HG03342 (cell line): ENCODE results near the gene LGALS7B.
"Not testable (repeated sequence)": the region's sequence is repeated elsewhere in the genome, so short reads cannot be mapped to it uniquely, and the experiment has no call there.

Experiments used
- ATAC-seq: cut with Tn5 transposase; IDR thresholded peaks from one replicate; pipeline ENCODE4 v1.9.1; 2021; ENCODE audit warnings: mild to moderate bottlenecking, moderate library complexity; ENCODE audit not compliant: unreplicated experiment

Gene LGALS7B

DNA sequence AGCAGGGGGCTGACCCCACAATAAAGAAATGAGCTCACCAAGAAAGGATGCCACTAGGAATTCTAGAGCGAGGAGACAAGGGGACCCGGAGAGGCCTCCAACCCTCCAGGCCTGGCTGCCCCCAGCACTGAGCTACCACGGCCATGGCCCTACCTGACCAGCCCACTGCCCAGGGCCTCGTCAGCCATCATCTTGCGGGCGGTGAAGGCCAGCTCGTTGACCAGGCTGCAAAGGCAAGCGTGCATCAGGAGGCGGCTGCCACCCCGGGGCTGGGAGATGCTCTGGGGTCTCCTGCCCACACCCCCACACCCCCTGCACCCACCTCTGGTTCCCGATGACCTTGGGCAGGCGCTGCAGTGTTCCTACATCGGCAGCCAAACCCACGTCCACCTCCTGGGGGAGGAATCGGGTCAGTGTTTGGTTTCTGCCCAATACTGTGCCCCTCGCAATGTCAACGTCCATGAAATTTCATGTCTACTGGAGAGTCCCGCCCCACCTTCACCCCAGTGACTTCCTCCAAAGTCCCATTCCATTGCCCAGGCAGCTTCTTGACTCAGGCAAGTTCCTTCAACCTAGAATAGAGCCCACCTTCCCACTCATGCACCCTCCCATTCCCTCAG lies 27.2 kb downstream of the LGALS7B start:
- ATAC-seq: no peak

DNA sequence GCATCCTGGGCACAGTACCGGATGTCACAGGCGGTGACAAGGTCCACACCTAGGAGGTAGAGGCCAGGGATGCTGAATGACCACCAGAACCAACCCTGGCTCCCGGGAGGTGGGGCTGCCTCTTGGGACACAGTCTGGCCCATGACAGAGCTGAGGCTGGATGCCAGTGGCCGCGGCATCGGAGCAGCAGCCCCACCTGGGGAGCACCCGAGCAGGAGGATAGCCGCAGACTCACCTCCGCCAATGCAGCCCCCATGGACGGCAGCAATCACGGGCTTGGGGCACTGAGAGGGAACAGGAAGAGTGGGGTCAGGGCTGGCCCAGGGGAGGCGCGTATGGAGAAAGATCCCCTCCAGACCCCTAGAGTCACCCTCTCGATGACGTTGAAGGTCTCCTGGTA lies 28.1 kb downstream of the LGALS7B start:
- no peak for ATAC-seq

DNA sequence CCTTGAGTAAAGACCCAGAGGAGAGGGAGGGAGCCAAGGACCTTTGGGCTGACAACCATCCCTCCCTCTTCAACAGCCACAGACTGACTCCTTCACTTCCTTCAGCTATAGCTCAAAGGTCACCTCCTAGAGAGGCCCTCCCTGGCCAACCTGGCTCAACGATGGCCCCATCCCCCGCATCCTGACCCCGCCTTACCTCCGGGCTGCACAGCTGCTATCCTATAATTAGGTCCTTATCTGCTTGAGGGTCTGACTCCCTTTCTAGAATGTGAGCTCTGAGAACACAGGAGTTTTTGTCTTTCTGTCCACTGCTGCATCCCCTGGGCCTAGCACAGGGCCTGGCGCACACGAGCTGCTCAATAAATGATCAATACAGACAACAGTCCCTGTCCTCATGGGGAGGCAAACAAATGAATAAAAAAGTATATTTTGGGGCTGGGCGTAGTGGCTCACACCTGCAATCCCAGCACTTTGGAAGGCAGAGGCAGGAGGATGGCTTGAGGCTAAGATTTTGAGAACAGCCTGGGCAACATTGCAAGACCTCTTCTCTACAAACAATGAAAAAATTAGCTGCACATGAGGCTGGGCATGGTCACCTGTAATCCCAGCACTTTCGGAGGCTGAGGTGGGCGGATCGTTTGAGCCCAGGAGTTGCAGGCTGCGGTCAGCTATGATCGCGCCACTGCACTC lies 30.4 kb downstream of the LGALS7B start:
- ATAC-seq: no peak

DNA sequence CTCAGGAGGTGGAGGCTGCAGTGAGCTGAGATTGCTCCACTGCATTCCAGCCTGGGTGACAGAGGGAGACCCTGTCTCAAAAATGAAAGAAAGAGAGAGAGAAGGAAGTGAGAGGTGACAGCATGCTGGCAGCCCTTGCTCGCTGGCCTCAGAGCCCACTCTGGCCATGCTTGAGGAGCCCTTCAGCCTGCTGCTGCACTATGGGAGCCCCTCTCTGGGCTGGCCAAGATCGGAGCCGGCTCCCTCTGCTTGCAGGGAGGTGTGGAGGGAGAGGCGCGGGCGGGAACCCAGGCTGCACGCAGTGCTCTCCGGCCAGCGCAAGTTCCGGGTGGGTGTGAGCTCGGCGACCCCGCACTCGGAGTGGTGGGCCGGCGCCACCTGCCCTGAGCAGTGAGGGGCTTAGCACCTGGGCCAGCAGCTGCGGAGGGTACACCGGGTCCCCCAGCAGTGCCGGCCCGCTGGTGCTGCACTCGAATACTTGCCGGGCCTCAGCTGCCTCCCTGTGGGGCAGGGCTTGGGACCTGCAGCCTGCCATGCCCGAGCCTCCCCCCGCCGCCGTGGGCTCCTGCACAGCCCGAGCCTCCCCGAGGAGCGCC lies 32.3 kb downstream of the LGALS7B start:
- ATAC-seq: not testable (repeated sequence)

DNA sequence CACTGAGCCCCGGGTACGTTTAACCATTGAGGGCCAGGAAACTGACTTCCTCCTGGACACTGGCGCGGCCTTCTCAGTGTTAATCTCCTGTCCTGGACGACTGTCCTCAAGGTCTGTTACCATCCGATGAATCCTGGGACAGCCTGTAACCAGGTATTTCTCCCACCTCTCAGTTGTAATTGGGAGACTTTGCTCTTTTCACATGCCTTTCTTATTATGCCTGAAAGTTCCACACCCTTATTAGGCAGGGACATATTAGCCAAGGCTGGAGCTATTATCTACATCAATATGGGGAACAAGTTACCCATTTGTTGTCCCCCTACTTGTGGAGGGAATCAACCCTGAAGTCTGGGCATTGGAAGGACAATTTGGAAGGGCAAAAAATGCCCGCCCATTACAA lies 36.9 kb downstream of the LGALS7B start:
- not testable (repeated sequence) for ATAC-seq

DNA sequence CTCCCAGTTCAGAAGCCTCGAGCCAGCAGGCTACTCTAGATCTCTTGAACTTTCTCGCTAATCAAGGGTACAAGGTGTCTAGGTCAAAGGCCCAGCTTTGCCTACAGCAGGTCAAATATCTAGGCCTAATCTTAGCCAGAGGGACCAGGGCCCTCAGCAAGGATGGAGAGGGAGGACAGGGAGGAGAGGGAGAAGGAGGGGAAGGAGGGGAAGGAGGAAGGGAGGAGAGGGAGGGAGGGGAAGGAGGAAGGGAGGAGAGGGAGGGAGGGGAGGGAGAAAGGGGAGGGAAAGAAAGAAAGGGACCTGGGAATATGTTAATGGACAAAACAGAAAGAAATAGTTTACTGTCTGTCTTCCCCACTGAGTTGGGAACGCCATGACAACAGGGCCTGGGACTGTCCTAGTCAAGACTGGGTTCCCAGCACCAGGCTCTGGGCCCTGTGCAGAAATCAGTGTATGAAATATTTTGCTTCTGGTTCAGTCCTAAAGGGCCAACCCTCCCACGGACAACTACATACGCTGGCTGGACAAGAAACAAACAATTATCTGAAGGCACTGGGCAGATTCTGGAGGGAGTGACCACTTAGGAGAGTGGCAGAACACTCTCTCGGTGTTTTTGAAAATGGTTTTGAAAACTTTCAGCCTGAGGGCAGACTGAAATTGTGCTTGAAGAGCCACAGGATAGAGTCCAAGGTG lies 38.0 kb downstream of the LGALS7B start:
- no peak for ATAC-seq

DNA sequence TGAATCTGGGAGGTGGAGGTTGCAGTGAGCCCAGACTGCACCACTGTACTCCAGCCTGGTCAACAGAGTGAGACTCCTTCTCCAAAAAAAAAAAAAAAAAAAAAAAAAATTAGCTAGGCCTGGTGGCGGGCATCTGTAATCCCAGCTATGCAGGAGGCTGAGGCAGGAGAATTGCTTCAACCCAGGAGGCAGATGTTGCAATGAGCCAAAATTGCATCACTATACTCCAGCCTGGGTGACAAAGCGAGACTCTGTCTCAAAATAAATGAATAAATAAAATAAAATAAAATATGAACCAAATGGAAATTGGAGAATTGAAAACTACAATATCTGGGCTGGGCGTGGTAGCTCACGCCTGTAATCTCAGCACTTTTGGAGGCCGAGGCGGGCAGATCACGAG lies 40.2 kb downstream of the LGALS7B start:
- not testable (repeated sequence) for ATAC-seq

DNA sequence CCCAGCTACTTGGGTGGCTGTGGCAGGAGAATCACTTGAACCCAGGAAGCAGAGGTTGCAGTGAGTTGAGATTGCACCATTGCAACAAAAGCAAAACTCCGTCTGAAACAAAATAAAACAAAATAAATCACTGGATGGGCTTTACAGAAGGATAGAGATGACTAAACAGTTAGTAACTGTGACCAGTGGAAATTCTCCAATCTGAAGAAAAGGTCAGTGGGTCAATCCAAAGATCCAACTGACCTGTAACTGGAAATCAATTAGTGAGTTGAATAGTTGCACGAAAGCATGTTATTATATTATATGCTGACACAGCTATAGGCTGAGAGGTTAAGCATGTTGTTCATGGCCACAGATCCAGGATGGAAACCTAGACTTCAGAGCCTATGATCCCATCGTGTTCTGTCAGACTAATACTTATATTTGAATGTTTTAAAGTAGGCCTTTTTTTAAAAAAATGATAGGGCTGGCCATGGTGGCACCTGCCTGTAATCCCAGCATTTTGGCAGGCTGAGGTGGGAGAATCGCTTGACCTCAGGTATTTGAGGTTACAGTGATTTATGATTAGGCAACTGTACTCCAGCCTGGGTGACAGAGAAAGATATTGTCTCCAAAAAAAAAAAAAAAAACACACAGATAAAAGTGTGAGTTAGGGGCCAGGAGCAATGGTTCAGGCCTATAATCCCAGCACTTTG lies 41.2 kb downstream of the LGALS7B start:
- ATAC-seq: no peak

DNA sequence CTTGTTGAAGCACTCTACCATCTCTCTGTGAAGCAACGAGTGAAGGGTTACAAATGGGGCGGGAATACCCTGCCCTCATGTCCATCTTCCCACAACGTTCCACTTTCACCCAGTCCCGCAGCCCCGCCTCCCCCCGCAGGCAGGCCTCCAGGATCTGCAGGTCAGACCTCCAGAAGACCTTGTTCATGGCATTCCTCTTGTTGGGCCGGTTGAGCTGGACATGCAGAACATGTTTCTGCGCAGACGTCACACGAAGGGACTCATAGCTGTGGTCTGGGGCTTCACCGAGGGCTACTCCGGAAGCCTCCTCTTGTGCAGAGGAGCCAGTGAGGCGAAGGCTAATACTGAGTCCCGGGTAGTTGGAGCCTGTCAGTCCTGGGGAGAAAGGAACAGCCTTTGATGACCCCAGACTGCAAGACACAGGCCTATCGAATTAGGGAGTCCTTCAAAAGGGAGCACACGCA lies 42.2 kb downstream of the LGALS7B start:
- ATAC-seq: peak; percentile 43

DNA sequence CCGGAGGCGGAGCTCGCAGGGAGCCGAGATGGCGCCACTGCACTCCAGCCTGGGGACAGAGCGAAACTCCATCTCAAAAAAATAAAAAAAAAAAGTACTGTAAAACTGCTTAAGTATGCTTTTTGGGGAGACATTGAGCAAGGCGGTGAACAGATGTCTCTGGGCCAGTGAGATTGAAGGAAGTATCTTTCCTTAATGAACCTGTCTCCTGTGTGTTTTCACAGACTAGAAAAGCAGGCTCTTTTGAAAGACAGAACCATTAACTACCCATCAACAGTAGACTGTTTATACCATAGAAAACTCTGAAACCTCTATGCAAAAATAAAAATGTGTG lies 44.1 kb downstream of the LGALS7B start:
- no peak for ATAC-seq

DNA sequence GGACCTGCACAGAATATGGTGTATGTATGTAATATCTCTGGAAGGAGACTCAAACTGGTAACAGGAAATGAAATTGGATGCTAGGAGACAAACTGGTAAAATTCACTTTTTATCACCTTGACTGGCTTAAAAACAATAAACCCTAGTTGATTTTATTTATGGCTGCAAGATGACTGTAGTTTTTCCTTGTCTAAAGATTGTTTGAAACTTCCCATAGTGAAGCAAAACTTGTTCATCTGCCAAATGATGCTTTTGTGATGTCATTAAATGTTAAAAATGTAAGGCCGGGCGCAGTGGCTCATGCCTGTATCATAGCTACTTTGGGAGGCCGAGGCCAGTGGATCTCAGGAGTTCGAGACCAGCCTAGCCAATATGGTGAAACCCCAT lies 45.1 kb downstream of the LGALS7B start:
- ATAC-seq: no peak

DNA sequence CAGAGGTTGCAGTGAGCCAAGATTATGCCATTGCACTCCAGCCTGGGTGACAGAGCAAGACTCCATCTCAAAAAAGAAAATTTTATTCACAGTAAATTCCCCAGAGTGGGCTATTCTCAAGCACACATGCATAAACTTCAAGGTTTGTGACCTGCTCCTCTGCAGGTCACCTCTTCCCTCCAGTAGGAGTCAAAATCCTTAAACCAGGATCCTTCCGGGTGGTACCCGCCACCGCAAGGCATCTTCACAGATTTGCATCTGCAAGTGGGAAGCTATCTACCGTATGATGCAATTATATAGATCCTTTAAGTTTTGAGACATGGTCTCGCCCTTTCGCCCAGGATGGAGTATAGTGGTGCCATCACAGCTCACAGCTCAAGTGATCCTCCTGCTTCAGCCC lies 45.6 kb downstream of the LGALS7B start:
- ATAC-seq: no peak

DNA sequence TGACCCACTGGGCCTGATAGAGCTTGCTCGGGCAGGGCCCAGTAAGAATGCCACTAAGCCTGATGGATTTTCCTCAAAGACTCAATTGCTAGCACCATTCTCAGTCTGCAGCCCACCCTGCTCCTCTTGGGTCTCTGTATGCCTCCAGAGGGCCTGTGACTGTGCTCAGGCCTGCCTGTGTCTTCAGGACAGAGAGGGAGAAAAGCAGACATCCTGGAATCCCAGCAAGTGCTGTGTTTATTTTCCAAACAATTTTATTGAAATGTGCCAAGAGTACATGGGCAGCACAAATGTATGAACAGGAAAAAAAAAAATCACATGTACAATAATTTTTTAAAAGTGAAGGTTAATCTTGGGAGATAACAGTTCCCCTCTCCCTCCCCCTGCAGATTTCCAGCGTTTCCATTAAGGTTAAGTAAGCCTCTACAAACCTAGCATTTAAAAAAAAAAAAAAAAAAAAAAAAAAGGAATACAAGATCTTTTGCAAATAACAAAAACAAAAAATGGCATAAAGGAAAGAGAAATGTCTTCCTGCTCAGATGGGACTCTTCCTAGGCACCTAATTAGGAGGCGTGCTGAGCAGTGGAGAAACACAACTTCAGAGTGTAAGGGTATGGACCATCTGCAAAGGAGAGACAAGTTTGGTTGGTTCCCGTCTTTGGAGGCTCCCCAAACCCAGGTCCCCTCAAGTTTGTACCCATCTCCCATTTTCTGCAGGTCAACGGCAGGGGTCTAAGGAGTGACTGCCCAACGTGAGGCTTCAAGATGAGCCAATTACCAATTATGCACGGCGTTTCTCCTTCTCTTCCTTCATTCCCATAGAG lies 47.4 kb downstream of the LGALS7B start:
- no peak for ATAC-seq

DNA sequence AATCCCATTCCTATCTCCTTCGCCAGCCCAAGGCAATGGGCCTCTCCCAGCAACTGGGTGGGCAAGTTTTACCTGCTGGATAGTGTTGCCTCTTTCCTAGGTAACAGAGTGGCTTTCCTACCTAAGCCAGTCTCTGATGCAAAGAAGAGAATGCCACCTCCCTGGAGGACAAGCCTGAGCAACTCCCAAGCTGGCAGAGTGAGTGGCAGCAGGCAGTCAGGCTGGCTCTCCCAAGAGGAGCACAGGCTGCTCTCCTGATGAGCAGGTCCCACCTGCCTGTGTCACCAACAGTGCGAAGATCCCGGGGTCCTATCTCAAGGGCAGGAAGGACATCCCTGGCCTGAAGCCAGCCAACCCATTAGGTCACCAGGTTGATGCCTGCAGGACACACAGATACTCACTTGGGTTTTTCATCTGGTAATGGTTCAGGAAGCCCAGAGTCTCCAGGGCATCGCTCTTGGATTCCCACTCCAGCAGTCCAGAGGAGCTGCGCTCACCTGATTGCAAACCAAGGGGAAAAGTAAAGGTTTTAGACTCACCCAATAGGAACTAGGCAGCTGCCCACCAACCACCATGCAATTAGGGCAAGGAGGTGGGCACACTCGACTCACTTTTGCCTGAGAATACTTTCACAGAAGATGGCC lies 48.1 kb downstream of the LGALS7B start:
- no peak for ATAC-seq

DNA sequence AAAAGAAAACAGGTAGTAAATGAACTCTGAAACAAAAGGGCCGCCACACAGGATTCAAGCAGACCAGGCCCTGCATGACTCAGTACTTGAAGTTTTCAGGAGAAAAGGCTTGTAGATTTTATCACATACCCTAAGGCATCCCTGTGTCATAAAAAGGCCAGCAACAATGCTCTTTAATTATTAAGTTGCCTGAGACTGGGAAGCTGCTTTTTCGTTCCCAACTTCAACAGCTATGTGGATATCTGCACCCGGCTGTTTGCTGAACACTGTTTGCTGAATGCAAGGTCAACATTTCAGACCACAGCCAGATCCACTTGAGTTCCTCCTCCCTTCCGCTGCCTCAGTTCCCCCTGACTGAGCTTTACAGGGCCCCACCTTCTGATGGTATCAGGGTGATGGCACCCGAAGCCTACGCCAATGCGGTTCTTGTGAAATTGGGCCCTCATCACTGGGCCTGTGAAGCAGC lies 48.7 kb downstream of the LGALS7B start:
- no peak for ATAC-seq

DNA sequence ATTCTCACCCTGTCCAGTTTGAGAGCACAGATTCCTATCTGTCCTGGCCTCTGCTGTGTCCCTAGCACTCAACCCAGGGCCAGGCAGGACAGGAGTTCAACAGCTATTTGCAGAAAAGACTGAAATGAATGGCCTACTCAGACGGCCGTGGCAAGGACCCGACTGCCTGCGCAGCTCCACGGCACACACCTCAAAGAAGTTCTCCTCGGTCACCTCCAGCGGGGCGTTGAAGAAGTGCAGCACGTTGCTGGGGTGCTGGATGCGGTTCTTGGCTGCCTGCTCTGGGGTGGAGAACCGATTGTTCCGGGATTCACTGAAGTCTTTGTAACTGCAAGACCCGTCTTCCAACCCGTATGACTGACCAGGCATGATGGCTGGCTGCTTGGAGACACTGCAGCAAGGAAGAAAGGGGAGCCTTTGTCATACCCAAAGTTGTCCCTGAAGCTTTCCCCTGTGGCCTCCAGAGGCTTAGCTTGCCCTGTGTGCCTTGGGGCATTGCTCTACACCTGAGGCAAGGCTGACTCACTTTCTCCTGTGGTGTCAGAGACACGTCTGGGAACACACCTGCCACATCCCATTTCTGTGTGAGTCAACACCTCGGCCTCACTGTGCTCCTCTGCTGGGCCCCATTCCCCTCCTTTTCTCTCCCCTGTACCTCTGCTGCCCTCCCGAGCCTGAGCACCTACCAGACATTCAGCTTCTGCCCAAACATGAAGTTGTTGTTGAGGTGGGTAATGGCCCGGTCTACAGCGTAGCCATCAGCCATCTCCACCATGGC lies 49.4 kb downstream of the LGALS7B start:
- ATAC-seq: no peak

DNA sequence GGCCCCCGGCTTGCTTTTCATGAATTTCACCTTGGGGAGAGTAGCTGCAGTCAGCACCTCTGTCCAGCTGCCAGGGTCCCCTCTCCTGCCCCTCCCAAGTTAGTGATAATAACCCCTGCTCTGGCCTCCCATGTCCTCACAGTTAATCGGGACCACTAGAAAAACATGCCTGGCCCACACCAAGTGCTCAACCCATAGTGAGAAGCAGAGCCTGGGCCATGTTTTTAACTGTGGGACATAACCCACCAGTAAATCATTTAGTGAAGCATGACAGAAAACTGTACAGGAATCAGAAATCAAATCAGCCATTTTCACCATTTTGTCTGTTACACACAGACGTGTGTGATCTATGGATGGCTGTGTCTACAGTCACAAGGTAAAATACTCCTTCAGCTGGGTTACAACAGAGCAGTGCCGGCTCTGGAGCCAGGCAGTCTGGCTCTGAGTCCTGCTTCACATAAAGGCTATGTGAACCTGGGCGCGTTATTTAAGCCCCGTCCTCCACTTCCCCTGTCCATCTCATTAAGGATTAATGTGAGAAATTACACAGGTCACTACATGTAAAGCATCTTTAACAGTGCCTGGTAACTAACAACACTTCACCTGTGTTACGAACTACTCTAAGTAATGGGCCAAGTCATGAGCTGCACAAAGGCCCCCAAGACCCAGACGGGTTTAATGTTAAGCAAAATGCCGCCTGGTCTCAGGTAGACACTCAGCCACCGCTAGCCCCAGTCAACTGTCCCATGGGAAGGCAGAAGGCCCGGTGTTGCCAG lies 50.2 kb downstream of the LGALS7B start:
- ATAC-seq: no peak

DNA sequence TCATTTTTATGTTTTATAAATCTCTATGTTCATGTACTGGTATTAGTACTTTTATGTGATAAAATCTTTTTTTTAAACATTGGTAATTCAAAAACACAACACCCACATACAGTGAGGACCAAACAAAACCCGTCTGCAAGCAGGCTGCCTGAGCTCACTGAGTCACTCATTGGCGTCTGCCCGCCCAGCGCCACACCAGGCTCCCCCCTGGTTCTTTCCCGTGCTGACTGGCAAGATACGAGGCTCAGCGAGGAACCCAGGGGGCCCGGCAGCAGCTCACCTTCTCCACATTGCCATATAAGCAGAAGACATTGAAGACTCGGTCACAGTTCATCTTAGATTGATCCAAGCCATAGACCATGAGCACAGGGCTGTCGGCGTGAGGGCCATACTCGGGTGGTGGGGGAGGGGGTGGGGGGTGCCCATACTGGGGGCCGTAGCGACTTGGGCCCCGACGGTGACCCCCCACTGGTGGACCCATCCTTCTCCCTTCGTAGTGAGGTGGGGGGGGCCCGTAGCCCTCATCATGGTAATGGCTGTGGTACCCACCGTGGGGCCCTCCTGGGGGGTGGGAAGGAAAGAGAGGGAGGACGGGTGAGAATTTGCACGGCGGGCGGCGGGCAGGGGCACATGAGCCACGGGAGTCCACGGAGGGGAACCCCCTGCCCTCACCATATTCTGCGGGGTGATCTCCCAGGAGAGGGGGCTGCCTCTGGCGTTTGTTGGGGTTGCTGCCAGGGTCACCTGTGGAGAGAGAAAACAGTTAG lies 51.0 kb downstream of the LGALS7B start:
- no peak for ATAC-seq
